Measurements from ENCODE around the gene SARDH.

SARDH gene

DNA sequence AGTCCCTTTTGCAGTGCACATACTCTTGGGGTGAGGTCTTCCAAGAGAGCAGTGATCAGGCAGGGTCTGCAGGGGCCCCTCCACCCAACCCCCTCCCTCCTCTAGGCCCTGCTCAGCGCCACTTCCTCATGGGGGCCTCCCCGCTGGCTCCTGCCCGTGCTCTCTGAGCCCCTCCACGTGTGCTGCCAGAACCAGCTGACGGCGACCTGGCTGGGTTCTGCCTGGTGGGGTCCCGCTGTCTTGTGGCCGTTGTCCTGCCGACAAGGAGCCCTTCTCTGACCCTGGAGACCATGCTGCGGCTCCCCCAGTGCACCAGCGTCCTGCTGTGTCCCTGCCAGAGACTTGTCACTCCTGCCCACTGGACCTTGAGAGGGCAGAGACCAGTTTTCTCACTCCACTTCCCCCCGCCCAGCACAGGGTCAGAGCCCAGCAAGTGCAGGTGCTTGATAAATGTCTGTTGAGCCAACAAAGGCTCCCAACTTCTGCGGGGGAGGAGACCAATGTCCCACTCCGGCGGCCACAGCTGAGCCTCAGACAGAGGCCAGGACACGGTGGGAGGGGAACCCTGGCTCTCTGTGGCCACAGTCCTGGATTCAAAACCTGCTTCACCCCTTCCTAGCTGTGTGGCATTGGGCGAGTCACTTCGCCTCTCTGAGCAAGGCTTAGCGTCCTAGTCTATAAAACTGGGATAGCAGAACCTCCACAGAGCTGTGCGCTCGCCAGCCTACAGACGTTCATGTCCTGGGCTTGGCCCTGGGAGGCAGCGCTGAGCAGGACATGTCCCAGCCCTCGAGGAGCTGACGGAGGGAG is 24.8 kb downstream of the SARDH start:
- DNase-seq, result no peak

DNA sequence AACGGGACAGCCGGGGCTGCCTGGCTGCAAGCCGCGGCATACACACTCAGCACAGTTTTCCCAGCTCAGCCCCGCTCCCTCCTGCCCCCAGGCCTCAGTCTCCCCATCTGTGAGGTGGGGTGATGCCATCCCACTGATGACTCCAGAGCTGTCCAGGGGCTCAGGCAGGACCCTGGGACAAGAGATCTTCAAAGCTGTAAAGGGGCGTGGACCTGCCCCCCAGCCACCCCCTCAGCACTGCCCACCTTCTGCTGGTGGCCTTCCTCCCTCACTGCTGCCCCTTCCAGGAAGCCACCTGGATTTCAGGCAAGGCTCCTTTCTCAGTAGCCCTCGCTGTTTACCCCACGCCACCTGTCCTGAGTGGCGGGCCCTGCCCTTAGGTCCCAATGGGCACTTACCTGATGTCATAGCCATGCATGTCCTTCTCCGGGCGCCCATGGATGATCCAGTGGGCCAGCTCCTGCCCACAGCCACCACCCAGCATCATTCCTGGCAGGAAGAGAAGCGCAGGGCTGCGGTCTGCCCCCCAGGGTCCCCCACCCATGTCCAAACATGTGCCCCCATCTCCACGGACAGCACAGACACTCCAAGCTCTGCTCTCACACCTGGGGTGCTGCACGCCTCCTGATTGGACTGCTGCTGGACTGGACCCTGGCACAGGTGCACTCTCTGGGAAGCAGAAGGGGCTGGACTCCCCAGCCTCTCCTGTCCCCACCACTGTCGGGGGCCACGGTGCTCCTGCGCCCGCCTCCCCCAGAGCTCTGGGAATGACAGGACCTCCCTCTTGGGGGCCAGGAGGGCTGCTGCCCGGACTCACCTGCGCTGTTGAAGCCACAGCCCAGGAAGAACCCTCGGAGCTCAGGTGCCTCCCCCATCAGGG is 25.7 kb downstream of the SARDH start:
- DNase-seq, result no peak

DNA sequence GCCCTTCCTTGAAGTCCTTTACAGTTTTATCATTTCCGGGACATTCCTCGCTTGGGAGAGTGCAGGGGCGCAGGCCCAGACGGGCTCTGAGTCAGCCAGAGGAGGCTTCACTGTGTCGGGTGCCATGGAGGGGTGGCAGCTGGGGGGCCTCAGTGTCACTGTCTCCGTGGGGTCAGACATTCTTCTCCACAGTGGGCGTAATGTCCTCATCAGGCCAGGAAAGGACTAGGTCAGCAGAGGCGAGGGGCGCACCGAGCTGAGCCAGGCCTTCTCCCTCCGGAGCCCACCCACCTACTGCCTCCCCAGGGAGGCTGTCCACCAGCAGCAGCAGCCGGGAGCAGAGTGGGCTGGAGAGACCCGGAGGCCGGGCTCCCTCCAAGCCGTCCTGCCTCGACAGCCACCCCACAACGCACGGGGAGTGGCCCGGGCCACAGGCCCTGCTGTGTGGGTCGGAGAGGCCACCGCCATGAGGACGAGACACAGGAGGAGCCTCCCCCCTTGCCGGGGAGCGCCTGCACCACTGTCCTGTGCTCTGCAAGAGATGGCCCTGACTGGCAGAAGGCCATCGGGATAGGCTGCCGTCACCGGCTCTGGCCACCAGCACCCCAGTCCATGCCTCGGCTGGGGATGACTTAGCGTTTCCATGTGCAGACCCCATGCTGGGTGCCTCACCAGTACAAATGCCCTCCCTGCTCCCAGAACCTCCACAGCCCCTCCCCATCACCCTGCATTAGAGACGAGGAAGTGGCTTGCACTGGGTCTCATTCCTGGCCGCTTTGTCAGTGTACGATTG is 26.5 kb downstream of the SARDH start:
- DNase-seq, result peak; percentile 85

DNA sequence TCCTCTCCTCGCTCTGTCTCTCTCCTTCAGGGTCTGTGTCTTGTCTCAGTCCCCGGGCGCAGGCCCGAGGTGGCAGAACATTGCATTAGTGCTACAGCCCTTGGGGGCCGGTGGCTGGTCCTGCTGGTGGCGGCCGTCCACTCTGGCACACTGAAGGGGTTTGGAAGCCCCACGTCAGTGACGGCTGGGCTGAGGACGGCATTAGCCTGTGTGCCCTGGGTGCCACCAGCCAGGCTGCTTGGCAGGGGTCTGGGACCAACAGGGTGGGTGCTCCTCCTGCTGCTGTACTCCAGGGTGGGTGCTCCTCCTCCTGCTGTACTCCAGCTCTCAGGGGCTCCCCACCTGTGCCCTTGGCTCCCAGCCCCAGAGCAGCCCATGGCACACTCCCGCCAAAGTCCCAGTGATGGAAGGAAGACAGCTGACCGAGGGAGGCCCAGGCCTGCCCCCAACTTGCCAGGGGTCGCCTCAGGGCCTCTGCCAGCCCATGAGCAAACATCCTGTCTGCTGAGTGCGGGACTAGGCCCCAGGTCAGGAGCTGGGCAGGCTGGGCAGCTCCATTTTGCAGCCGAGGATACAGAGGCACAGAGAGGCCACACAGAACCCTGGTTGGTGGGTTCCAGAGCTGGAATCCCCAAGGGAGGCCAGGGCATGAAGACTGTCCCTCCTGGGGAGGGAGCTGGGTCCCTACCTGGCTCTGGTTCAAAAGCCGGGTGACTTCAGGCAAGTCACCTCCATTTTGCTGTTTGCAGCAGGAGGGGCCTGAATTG is 27.3 kb downstream of the SARDH start:
- no peak for DNase-seq

DNA sequence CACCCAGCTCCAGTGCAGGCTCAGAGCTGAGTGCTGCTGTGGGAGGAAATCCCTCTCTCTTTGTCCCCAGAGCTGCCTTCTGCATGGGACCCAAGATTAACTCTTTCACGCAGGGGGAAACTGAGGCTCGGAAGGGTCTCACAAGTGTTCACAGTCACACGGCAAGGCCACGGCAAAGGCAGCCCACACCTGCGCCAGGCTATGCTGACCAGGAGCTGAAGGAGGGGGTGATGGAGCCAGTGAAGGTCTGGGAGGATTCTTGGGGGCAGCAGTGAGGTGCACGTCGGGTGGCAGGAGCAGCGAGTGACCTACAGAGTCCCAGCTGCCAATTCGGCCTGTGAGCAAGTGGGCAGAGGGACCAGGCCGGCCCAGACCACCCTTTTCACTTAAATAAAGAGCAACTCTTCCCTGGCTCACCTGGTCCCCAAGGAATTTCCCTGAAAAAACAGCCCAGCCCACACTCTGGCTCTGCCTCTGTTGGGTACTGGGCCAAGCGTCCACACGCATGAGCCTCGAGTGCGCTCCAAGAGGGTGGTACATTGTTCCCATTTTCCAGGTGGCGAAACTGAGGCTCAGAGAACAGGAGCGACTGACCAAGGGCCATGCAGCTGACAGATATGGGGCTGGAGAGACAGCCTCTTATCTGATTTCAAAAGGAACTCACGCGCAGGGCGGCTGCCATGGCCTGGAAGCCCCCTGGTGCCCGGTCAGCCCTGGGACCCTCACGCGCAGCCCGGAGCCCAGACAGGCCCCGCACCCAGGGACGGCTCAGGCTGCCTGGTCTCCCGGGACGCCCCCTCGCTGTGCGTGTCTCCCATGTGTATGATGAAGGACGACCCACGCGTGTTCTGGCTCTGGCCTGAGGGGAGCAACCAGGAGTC is 28.2 kb downstream of the SARDH start:
- DNase-seq, result no peak

DNA sequence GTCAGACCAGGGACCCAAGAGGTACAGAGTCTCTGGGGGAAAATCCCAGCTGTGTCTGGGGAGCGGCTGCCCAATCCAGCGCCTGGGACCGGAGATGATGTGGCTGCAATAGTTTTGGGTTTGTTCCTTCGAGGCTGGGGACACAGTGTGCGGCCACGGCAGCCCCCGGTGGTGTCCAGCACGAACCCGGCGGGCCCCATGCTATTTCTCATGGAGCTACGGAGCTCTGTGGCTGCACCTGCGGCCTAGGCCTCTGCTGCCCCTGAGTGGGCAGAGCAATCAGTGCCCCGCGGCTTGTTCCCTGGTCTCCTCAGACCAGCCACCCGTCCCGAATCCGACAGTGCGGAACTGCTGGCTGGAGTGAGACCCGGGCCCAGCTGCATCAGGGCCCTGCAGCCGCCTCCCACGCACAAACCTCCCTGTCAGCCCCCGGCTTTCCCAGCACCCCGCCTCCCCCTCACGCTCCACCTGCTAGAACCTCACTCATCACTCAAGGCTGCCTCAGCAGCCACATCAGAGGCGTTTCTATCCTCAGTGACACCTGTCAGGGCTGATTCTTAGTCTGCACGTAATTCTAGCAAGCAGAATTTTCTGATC is 29.0 kb downstream of the SARDH start:
- no peak for DNase-seq

DNA sequence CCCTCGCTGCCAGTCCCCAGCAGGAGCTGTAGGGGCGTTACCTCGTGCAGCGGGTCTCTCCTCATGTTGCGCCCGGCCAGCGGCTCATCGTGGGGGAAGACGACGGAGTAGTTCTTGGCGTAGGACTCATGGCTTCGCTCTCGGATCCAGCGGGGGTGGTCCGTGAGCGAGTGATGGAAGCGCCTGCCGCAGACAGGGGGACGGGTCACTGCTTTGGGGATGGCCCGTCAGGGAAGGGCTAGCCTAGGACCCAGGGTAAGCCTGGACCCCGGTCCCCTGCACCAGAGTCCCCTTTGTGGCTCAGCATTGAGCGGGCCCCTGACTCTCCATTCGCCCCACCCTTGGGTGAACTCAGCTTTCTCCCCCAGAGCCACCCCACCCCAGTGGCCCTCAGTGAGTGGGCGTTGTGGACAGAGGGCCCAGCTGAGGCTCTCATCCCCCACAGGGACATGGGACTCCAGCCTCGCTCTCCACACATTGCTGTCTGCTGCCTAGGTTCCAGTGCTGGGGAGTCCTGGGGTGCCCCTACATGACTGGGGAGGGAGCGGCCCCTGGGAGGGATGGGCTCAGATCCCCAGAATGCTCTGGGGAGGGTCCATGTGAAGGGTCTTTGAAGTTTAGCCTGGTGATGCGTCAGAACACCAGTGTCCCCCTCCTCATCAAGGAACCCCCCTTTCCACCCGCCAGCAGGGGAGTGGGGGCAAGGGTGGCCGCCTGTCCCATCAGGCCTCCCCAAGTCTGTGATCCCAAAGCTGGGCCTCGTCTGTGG is 29.7 kb downstream of the SARDH start:
- no peak for DNase-seq

DNA sequence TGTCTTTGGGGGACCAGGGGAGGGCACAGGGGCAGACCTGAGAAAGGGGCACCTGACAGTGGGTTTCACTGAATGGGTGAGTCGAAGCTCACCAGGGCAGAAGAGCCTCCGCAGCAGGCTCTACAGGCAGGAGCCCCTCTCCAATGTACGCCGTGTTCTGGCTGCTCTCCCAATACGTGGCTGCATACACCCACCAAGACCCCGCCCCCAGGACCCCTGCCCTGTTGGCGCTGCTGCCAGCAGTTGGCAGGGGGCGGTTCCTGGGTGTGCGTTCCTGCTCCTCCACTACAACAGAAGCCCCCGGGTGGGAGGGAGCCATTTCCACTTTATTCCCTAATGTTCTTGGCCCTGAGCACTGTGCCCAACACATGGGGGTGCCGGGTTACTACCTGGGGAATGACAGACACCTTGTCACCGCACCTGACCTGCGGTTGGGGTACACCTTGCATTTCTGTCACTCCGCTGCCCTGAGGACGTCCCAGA is 30.3 kb downstream of the SARDH start:
- no peak for DNase-seq

DNA sequence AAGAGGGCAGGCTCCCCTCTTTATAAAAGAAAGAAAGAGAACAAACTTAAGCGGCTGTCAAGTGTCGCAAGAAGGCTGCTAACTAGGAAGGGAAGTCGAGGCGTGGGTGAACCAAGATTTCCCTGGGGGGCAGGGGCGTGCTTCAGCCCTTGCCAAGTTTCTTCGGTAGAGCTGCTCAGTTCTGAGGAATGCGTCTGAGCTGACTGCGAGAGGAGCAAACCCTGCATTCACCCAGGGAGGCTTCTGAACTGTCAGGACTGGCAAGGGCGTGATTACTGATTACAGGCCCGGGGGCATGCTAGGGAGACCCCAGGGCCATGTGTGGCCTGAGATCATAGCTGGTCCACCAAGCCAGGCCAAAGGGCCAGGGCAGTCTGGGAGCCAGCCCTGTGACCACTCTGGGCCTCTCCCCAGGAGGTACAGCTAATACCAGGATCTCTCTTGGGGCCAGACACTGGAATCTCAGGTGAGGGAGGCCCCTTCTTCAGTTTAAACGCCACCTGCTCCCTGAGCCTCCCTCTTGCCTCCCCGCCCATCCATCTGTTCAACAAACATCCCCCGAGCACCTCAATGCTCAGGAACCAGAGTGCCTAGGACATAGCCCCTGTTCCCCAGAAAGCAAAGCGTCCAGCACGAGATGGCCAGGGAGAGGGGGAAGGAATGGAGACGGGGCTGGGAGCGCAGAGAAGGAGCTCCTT is 30.9 kb downstream of the SARDH start:
- peak; percentile 72 for DNase-seq

DNA sequence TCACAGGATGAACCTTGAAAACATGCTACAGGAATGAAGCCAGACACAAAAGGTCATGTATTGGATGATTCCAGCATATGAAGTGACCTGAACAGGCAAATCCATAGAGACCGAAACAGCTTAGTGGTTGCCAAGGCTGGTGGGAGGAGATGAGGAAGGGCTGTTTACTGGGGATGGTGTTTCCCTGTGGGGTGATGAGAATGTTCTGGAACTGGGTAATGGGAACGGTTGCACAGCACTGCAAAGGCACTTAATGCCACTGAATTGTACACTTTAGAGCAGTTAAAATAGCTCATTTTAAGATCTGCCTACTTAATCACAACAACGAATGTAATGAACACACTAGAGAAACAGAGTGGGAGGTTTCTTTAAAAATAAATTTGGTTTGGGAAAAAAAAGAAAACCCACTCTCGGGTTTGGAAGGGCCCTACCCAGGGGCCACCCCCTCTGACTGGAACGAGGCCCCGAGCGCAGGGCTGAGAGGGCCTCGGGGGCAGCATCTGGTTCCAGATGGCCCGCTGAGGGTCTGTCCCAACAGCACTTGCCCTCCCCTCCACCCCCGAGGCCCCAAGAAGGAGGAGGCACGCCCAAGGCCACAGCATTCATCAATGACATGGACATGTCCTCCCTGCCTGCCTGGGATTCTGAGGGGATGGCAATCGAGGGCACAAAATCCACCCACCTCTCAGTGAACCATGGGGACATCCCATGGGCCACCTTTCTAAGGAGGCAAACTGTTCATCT is 31.7 kb downstream of the SARDH start:
- DNase-seq, result no peak

DNA sequence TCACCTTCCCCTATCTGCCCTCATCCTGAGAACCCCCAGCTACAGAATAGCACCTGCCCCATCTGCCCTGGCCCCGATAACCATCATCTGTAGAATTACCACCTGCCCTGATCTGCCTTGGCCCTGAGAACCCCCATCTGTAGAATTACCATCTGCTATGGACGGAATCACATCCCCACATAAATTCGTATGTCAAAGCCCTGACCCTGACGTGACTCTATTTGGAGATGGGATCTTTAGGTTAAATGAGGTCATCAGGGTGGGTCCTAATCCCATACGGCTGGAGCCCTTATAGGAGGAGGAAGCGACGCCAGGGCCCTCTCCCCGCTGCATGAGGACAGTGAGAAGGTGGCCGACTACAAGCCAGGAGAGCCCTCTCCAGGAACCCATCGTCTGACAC is 32.6 kb downstream of the SARDH start:
- no peak for DNase-seq

DNA sequence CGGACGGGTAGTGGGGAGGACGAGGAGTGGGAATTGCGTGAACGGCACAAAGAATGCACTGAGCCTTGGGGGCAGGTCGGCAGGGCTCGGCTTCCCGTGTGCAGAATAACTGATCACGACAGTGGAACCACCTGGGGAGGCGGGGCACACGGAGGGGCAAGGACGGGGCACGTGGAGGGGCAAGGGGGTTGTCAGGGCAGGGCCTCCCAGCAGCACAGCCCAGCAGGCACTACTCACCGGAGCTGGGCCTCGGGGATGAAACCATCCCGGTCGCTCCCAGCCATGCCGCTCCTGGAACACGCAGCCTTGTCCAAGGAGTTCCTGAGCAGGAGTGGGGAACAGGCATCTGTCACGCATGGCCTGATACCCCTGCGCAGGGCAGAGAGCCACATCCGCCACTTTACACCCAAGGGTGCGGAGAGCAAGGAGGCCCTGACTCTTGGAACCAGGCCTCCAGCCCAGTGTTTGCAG is 33.4 kb downstream of the SARDH start:
- no peak for DNase-seq

DNA sequence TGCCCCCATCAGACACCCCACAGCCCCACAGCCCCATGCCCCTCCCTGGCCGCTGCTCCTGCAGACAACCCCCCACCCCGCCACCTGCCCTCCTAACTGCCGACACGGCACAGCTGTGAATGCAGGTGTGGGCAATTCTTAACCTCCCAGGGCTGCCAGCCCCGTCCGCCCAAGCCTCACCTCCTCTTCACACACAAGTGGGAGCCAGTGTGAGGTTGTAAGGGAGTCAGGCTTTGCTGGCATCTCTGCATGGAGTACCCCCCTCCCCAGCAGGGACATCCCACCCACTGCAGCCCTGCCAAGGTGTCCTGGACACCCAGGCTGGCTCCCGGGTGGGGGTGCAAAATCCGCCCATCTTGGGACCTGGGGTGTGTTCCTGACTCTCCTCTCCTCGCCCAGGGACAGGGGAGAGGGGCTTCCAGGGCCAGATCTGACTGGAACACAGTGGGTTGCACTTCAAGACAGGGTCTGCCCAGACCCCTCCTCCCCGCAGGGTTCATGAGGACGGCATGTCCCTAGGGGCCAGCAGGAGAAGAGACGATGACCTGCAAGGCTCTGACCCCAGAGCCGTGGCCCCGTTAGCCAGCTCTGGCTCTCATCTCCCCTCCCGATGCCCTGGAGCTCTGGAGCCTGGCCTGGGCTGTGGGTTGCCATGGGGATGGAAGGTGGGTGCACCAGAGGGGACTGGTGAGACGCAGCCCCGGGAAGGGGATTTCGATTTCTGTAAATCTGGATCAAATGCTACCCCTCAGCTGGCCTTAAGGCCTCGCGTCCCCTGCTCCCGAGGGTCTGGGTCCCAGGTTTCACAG is 34.4 kb downstream of the SARDH start:
- DNase-seq, result no peak

DNA sequence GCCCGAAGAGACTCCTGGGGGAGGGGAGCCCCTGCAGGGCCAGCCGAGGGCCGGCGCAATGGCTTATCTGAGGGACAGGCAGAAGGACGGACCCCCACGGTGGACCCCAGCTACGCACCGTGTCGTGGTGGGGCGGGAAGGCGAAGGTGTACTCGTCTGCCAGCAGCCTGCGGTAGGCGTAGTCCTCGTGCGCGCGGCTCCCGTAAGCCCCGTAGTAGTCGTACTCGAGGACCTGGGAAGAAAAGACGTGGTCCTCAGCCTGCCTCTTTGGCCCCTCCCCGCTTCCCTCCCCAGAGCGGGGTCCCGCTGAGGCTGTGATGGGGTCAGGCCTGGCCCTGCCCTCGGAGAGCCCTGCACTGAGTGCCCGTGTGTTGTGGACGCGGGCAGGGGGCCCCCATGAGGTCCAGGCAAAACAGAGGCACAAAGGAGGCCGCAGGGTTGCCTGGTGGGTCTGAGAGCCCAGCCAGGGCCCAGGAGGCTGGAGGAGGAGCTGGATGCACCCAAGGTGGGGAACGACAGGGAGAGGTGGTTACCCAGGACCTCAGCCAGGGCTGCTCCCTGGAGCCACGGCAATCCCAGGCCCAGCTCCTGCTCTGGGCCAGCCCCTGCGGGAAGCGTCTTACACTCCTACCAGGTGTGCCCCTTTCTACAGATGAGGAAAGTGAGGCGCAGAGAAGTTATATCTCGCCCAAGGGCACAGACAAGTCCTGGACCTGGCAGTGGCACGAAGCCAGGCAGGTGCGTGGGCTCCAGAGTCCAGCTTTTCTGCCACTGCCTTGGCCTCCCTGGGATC is 35.2 kb downstream of the SARDH start:
- no peak for DNase-seq

DNA sequence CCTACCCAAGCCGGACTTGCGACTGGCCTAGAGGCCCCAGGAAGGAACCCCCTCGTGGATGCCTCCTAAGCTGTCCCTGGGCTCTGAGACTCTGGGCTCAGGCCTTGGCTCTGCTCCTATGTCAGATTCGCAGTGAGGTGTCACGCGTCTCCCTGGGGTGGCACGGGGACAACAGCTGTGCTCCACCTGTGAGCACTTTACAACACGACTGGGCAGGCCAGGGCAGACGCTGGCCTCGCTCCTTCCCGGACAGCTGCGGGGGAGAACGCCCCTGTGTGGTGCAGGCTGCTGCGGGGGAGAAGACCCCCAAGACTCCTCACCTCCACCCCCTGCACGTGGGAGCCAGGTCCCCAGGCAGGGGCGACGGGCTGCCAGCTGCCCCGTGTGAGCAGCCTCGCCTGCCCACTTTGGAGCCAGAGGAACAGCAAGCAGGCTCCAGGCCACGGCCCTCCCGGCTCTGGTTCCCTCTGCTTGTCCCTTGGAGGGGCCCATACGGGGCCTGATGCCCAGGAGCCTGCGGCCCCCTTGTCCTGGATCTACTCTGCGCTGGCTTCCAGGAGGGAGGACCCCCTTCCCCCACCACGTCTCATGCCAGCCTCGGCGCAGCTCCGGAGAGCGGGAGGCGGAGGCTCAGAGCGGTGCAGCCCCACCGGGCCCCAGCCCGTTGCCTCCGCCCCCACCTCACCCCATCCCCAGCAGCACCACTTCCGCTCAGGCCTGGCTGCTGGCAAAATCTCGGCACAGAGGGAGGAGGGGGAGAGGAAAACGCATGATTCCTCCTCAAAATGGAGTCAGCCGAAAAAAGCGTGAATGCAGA is 36.0 kb downstream of the SARDH start:
- DNase-seq, result no peak
